Neural crest cell (in vitro differentiated cells): ENCODE data around the gene ITPR1. TPM values are rescaled to one million over a fixed set of nuclear protein-coding genes. Genes with fewer than 3 reads are reported as not detected.

ENCODE experiments used
- DNase-seq: peaks from one replicate; pipeline ENCODE4 v3.0.0; 2021; ENCODE audit warnings: low read depth, mixed read lengths, low spot score
- H3K27ac Mint-ChIP-seq: one replicate; pipeline ENCODE4 v1.8.0; 2021; ENCODE audit warnings: mild to moderate bottlenecking, mixed read lengths; ENCODE audit not compliant: unreplicated experiment
- H3K27me3 Mint-ChIP-seq: 2 replicates; pipeline ENCODE4 v1.8.0; 2021; ENCODE audit warnings: low read depth, mild to moderate bottlenecking, mixed read lengths
- H3K36me3 Mint-ChIP-seq: 2 replicates; pipeline ENCODE4 v1.8.0; 2021; ENCODE audit warnings: low read depth, mild to moderate bottlenecking, mixed read lengths
- H3K4me1 Mint-ChIP-seq: 2 replicates; pipeline ENCODE4 v1.8.0; 2021; ENCODE audit warnings: mixed read lengths
- H3K4me3 Mint-ChIP-seq: one replicate; pipeline ENCODE4 v1.8.0; 2021; ENCODE audit warnings: mild to moderate bottlenecking, mixed read lengths
- H3K9me3 Mint-ChIP-seq: 2 replicates; pipeline ENCODE4 v1.8.0; 2021; ENCODE audit warnings: mixed read lengths
- CTCF ChIP-seq: fragments of 200-600 bp; sonication (generic); conservative IDR thresholded peaks from 2 replicates; pipeline ENCODE4 v1.5.0; 2021; ENCODE audit warnings: antibody characterized with exemption, mild to moderate bottlenecking
- total RNA-seq: library from RNA; stranded (reverse); gene quantifications from 2 replicates; pipeline ENCODE4 v1.2.1, GENCODE V29; 2021

Gene ITPR1
- total RNA-seq, 1 donor from 2014 or later: 4.8 TPM

GRCh38 chr3:4458961-4459360, 34.2 kb upstream of the ITPR1 start:
- H3K27ac Mint-ChIP-seq: no peak overlapping the region
- no peaks in the 10 kb centered on the region for H3K36me3 Mint-ChIP-seq
- H3K27me3 Mint-ChIP-seq: no peaks in the 10 kb centered on the region
- H3K4me1 Mint-ChIP-seq: no peaks in the 10 kb centered on the region
- no peak for DNase-seq
- no peak overlapping the region for H3K4me3 Mint-ChIP-seq
- peaks cover 2% of the 10 kb centered on the region for H3K9me3 Mint-ChIP-seq
- no peak for TF ChIP-seq CTCF

DNA sequence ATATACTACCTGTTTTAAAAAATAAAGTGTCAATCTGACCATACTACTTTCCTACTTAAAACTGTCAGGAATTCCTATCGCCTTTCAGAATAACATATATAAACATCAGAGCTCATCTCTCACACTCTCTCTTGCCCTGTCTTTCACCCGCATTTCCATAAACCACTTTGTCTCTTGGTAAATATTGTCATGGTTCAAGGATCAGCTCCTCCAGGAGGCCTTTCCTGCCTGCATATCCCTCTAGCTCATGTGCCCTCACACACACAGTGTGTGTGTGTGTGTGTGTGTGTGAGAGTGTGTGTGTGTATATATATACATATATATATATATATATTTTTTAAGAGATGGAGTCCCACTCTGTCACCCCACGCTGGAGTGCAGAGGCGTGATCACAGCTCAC, 32.8 kb upstream of the ITPR1 start:
- Mint-ChIP-seq H3K4me1 (peaks cover under 1% of the 10 kb centered on the region), H3K9me3 (peaks cover 2% of the 10 kb centered on the region)

DNA sequence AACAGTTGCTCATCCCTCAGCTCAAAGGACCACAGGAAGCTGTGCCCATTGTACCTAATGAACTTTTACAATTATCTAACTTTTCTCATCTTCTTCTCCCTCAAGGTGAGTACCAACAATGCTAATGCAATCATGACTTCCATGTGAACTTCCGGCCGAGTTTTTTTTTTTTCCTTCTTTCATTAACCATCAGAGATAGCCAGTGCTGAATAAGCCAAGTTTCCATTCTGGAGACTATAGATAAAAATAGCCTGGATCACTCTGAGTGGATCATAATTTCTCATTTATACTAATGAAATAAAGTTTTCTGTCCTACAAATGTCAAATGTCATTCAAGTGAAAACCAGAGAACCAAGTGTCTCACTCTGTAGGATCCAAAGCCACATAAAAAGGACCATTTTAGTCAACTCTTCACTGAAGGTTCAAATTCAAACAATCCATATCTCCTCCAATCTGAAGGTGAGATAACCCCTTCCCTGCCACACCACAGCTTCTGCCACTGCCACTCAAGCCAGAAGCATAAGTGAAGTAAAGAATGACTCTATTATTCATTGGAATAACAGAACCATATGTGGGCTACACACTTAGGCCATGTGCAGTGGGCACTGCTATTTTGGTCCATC, 31.6 kb upstream of the ITPR1 start:
- no peak for TF ChIP-seq CTCF
- peaks cover 6% of the 10 kb centered on the region for H3K4me1 Mint-ChIP-seq
- no peak for DNase-seq
- no peaks in the 10 kb centered on the region for H3K27me3 Mint-ChIP-seq
- H3K9me3 Mint-ChIP-seq: peaks cover 2% of the 10 kb centered on the region
- H3K27ac Mint-ChIP-seq: no peak overlapping the region
- H3K36me3 Mint-ChIP-seq: no peaks in the 10 kb centered on the region
- H3K4me3 Mint-ChIP-seq: no peak overlapping the region

More for the DNA sequence above, 32.8 kb upstream of the ITPR1 start:
- Mint-ChIP-seq H3K36me3 (no peaks in the 10 kb centered on the region), H3K27me3 (no peaks in the 10 kb centered on the region), H3K27ac (no peak overlapping the region), H3K4me3 (no peak overlapping the region)
- no peak for TF ChIP-seq CTCF
- no peak for DNase-seq

- TF ChIP-seq CTCF: no peak
- Mint-ChIP-seq H3K4me1 (peaks cover 11% of the 10 kb centered on the region), H3K4me3 (no peak overlapping the region), H3K27me3 (no peaks in the 10 kb centered on the region), H3K36me3 (no peaks in the 10 kb centered on the region), H3K27ac (no peak overlapping the region), H3K9me3 (peaks cover 2% of the 10 kb centered on the region)
- DNase-seq: no peak
These were observed 30.6 kb upstream of the ITPR1 start for GRCh38 chr3:4462369-4463040.

DNA sequence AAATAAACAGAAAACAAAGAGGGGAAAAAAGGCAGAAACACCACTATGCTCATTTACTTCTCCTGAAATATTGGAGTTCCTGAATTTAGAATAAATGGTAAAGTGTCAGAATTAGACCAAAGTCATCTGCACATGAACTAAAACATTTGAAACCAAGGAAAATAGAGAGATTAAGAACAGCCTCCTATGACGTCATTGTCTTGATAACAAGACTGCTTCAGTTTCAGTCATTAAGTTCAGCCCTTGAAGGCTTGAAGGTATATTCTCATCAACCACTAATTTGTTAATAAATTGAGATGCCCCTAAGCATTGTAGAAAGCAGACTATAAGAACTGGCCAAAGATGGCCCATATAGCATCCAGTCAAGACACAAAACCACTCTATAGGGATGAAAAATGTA, 28.6 kb upstream of the ITPR1 start:
- Mint-ChIP-seq H3K4me1 (peaks cover 11% of the 10 kb centered on the region), H3K9me3 (no peaks in the 10 kb centered on the region), H3K4me3 (peak overlapping the region; percentile 80), H3K27ac (no peak overlapping the region), H3K27me3 (peaks cover 3% of the 10 kb centered on the region), H3K36me3 (no peaks in the 10 kb centered on the region)
- no peak for DNase-seq
- TF ChIP-seq CTCF: no peak
